ENCODE measurements around the gene OVCA2.

The OVCA2 gene

GRCh38 chr17:2071455-2072281, 29.8 kb downstream of the OVCA2 start:
- Histone ChIP-seq H4K20me1 (ENCODE audit: low read depth, low read length) (no peaks in the 10 kb centered on the region), H3K4me2 (ENCODE audit: low read depth, low read length, poor library complexity, severe bottlenecking) (no peak overlapping the region), H3K79me2 (ENCODE audit: insufficient read depth, low read length) (no peaks in the 10 kb centered on the region), H3K9me2 (replicated peaks; ENCODE audit: insufficient read depth, low read length) (no peaks in the 10 kb centered on the region), H3K27ac (ENCODE audit: low read depth, low read length) (no peak overlapping the region), H2AFZ (ENCODE audit: low read depth, low read length, severe bottlenecking) (no peak overlapping the region), H3K9ac (ENCODE audit: low read length) (no peak overlapping the region), H3K27me3 (ENCODE audit: low read length) (no peaks in the 10 kb centered on the region), H3K4me3 (ENCODE audit: insufficient read depth, low read length, poor library complexity, severe bottlenecking) (no peak overlapping the region), H3K9me3 (ENCODE audit: insufficient read depth, low read length) (no peaks in the 10 kb centered on the region), H3F3A (ENCODE audit: insufficient read depth) (no peaks in the 10 kb centered on the region), H3K36me3 (ENCODE audit: low read length) (no peaks in the 10 kb centered on the region)
- TF ChIP-seq CTCF (IDR thresholded peaks at IDR 0.05; ENCODE audit: insufficient read depth, low read length, poor library complexity, severe bottlenecking) (no peak), EZH2phosphoT487 (conservative IDR thresholded peaks at IDR 0.05; ENCODE audit: low read length) (no peak)

- no peak overlapping the region for H3K4me3 ChIP-seq (ENCODE audit: insufficient read depth, low read length, poor library complexity, severe bottlenecking)
- no peaks in the 10 kb centered on the region for H3K79me2 ChIP-seq (ENCODE audit: insufficient read depth, low read length)
- H3K9ac ChIP-seq (ENCODE audit: low read length): no peak overlapping the region
- no peaks in the 10 kb centered on the region for H4K20me1 ChIP-seq (ENCODE audit: low read depth, low read length)
- H3K9me2 ChIP-seq (replicated peaks; ENCODE audit: insufficient read depth, low read length): no peaks in the 10 kb centered on the region
- H3K27ac ChIP-seq (ENCODE audit: low read depth, low read length): no peak overlapping the region
- H3K27me3 ChIP-seq (ENCODE audit: low read length): no peaks in the 10 kb centered on the region
- no peak overlapping the region for H3K4me2 ChIP-seq (ENCODE audit: low read depth, low read length, poor library complexity, severe bottlenecking)
- no peaks in the 10 kb centered on the region for H3K36me3 ChIP-seq (ENCODE audit: low read length)
- no peaks in the 10 kb centered on the region for H3K9me3 ChIP-seq (ENCODE audit: insufficient read depth, low read length)
- no peaks in the 10 kb centered on the region for H3F3A ChIP-seq (ENCODE audit: insufficient read depth)
- TF ChIP-seq CTCF (IDR thresholded peaks at IDR 0.05; ENCODE audit: insufficient read depth, low read length, poor library complexity, severe bottlenecking) (no peak), EZH2phosphoT487 (conservative IDR thresholded peaks at IDR 0.05; ENCODE audit: low read length) (no peak)
- no peak overlapping the region for H2AFZ ChIP-seq (ENCODE audit: low read depth, low read length, severe bottlenecking)
Observed at GRCh38 chr17:2074919-2075318, 33.1 kb downstream of the OVCA2 start.

- Histone ChIP-seq H3K27me3 (ENCODE audit: low read length) (no peaks in the 10 kb centered on the region), H2AFZ (ENCODE audit: low read depth, low read length, severe bottlenecking) (no peak overlapping the region), H3K27ac (ENCODE audit: low read depth, low read length) (no peak overlapping the region), H4K20me1 (ENCODE audit: low read depth, low read length) (no peaks in the 10 kb centered on the region), H3K9me3 (ENCODE audit: insufficient read depth, low read length) (no peaks in the 10 kb centered on the region), H3K9ac (ENCODE audit: low read length) (no peak overlapping the region), H3K4me3 (ENCODE audit: insufficient read depth, low read length, poor library complexity, severe bottlenecking) (no peak overlapping the region), H3K36me3 (ENCODE audit: low read length) (no peaks in the 10 kb centered on the region), H3F3A (ENCODE audit: insufficient read depth) (no peaks in the 10 kb centered on the region), H3K9me2 (replicated peaks; ENCODE audit: insufficient read depth, low read length) (no peaks in the 10 kb centered on the region), H3K4me2 (ENCODE audit: low read depth, low read length, poor library complexity, severe bottlenecking) (no peak overlapping the region), H3K79me2 (ENCODE audit: insufficient read depth, low read length) (no peaks in the 10 kb centered on the region)
- no peak for TF ChIP-seq CTCF (IDR thresholded peaks at IDR 0.05; ENCODE audit: insufficient read depth, low read length, poor library complexity, severe bottlenecking)
- TF ChIP-seq EZH2phosphoT487 (conservative IDR thresholded peaks at IDR 0.05; ENCODE audit: low read length): no peak
Observed at GRCh38 chr17:2075336-2076086, 33.7 kb downstream of the OVCA2 start.

All from SU-DHL-6 (cell line).